ENCODE data around the gene SPNS1. TPM values are rescaled to one million over a fixed set of nuclear protein-coding genes. Genes with fewer than 3 reads are reported as not detected.

SPNS1 gene
- total RNA-seq, 1 experiment from 2014 or later: 61.3 TPM

GRCh38 chr16:28927815-28928214, 46.8 kb upstream of the SPNS1 start:
- ChIA-PET POLR2A (no interaction called here), CTCF (no interaction called here)
- no TSS peak for BruUV-seq (replicated peaks)
- no peaks in the 10 kb centered on the region for H3K27me3 ChIP-seq (replicated peaks; ENCODE audit: control insufficient read depth, insufficient read depth, low read length)
- peaks cover 15% of the 10 kb centered on the region for H3K36me3 Mint-ChIP-seq (ENCODE audit: insufficient read depth, unreplicated experiment)
- no peak overlapping the region for H3K27ac Mint-ChIP-seq (ENCODE audit: unreplicated experiment)
- H3K27me3 Mint-ChIP-seq (ENCODE audit: insufficient read depth, unreplicated experiment): no peaks in the 10 kb centered on the region
- H3K36me3 ChIP-seq (ENCODE audit: control insufficient read depth, insufficient read depth, low read length): no peaks in the 10 kb centered on the region
- H3K4me3 ChIP-seq (ENCODE audit: low read depth, low read length): no peak overlapping the region
- H3K4me3 Mint-ChIP-seq (ENCODE audit: unreplicated experiment): no peak overlapping the region
- intact Hi-C loops (cut with micrococcal nuclease; ENCODE audit: unreplicated experiment): no loop called here
- peaks cover 11% of the 10 kb centered on the region for H3K4me1 ChIP-seq
- no peak for DNase-seq
- H3K4me1 Mint-ChIP-seq (ENCODE audit: low read depth, unreplicated experiment): peaks cover 8% of the 10 kb centered on the region
- no peaks in the 10 kb centered on the region for H3K9me3 Mint-ChIP-seq (ENCODE audit: unreplicated experiment)
- no peak for TF ChIP-seq CTCF (IDR thresholded peaks at IDR 0.05; ENCODE audit: insufficient read depth in 1 of 2, low read depth in 1 of 2, low read length in 1 of 2, severe bottlenecking in 1 of 2, unreplicated experiment in 1 of 2)
- H3K9me3 ChIP-seq: no peaks in the 10 kb centered on the region

- H3K4me1 ChIP-seq: no peaks in the 10 kb centered on the region
- POLR2A ChIA-PET: no interaction called here
Measured at GRCh38 chr16:28930203-28930602, 44.4 kb upstream of the SPNS1 start.

GRCh38 chr16:28930652-28931051, 43.9 kb upstream of the SPNS1 start:
- DNase-seq: no peak
- no peaks in the 10 kb centered on the region for H3K9me3 Mint-ChIP-seq (ENCODE audit: unreplicated experiment)
- no peak for TF ChIP-seq CTCF (IDR thresholded peaks at IDR 0.05; ENCODE audit: insufficient read depth in 1 of 2, low read depth in 1 of 2, low read length in 1 of 2, severe bottlenecking in 1 of 2, unreplicated experiment in 1 of 2)
- POLR2A ChIA-PET: no interaction called here
- BruUV-seq (replicated peaks): no TSS peak
- Histone ChIP-seq H3K4me3 (ENCODE audit: low read depth, low read length) (no peak overlapping the region), H3K4me1 (no peaks in the 10 kb centered on the region), H3K27me3 (replicated peaks; ENCODE audit: control insufficient read depth, insufficient read depth, low read length) (no peaks in the 10 kb centered on the region), H3K9me3 (no peaks in the 10 kb centered on the region), H3K36me3 (ENCODE audit: control insufficient read depth, insufficient read depth, low read length) (no peaks in the 10 kb centered on the region)
- no peaks in the 10 kb centered on the region for H3K27me3 Mint-ChIP-seq (ENCODE audit: insufficient read depth, unreplicated experiment)
- CTCF ChIA-PET: no interaction called here
- intact Hi-C loops (cut with micrococcal nuclease; ENCODE audit: unreplicated experiment): no loop called here
- H3K4me3 Mint-ChIP-seq (ENCODE audit: unreplicated experiment): no peak overlapping the region
- peaks cover 6% of the 10 kb centered on the region for H3K36me3 Mint-ChIP-seq (ENCODE audit: insufficient read depth, unreplicated experiment)
- H3K4me1 Mint-ChIP-seq (ENCODE audit: low read depth, unreplicated experiment): no peaks in the 10 kb centered on the region
- H3K27ac Mint-ChIP-seq (ENCODE audit: unreplicated experiment): no peak overlapping the region

More at GRCh38 chr16:28930203-28930602, 44.4 kb upstream of the SPNS1 start:
- peaks cover 9% of the 10 kb centered on the region for H3K36me3 Mint-ChIP-seq (ENCODE audit: insufficient read depth, unreplicated experiment)
- H3K36me3 ChIP-seq (ENCODE audit: control insufficient read depth, insufficient read depth, low read length): no peaks in the 10 kb centered on the region
- no peaks in the 10 kb centered on the region for H3K4me1 Mint-ChIP-seq (ENCODE audit: low read depth, unreplicated experiment)
- no peaks in the 10 kb centered on the region for H3K27me3 ChIP-seq (replicated peaks; ENCODE audit: control insufficient read depth, insufficient read depth, low read length)
- no peak for TF ChIP-seq CTCF (IDR thresholded peaks at IDR 0.05; ENCODE audit: insufficient read depth in 1 of 2, low read depth in 1 of 2, low read length in 1 of 2, severe bottlenecking in 1 of 2, unreplicated experiment in 1 of 2)
- H3K27ac Mint-ChIP-seq (ENCODE audit: unreplicated experiment): no peak overlapping the region
- no peaks in the 10 kb centered on the region for H3K9me3 Mint-ChIP-seq (ENCODE audit: unreplicated experiment)
- intact Hi-C loops (cut with micrococcal nuclease; ENCODE audit: unreplicated experiment): no loop called here
- BruUV-seq (replicated peaks): no TSS peak
- no peak overlapping the region for H3K4me3 ChIP-seq (ENCODE audit: low read depth, low read length)
- H3K4me3 Mint-ChIP-seq (ENCODE audit: unreplicated experiment): no peak overlapping the region
- no peak for DNase-seq
- CTCF ChIA-PET: no interaction called here
- no peaks in the 10 kb centered on the region for H3K27me3 Mint-ChIP-seq (ENCODE audit: insufficient read depth, unreplicated experiment)
- H3K9me3 ChIP-seq: no peaks in the 10 kb centered on the region

Measured in Caco-2 (cell line).